Fibroblast of skin of left quadriceps (primary cell): ENCODE measurements around the gene DKKL1.

ENCODE experiments used
- DNase-seq, 2 experiments: peaks; one replicate each; pipeline ENCODE4 v3.0.0-alpha.2; 2013; ENCODE audit warnings: low read depth in 2 of 2

The DKKL1 gene

GRCh38 chr19:49338023-49338677 lies 25.5 kb upstream of the DKKL1 start:
- DNase-seq = no peak

DNA sequence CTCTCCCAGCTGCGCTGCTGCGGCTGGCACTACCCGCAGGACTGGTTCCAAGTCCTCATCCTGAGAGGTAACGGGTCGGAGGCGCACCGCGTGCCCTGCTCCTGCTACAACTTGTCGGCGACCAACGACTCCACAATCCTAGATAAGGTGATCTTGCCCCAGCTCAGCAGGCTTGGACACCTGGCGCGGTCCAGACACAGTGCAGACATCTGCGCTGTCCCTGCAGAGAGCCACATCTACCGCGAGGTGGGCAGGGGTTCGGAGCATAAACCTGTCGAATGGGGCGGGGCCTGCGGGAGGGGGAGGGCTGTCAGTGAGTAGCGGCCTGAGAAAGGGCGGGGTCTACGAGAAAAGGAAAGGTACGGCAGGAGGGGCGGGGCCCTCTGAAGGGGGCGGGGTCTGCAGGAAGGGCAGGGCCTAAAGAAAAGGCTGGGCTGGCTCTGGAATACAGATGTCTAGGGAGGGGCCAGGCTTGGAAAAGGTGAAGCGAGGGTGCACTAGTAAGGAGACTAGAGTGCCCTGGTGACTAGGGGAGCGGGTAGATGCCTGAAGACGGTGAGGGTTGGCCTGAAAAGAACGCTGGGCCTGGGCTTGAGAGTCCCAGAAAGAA lies 24.9 kb upstream of the DKKL1 start:
- no peak for DNase-seq

DNA sequence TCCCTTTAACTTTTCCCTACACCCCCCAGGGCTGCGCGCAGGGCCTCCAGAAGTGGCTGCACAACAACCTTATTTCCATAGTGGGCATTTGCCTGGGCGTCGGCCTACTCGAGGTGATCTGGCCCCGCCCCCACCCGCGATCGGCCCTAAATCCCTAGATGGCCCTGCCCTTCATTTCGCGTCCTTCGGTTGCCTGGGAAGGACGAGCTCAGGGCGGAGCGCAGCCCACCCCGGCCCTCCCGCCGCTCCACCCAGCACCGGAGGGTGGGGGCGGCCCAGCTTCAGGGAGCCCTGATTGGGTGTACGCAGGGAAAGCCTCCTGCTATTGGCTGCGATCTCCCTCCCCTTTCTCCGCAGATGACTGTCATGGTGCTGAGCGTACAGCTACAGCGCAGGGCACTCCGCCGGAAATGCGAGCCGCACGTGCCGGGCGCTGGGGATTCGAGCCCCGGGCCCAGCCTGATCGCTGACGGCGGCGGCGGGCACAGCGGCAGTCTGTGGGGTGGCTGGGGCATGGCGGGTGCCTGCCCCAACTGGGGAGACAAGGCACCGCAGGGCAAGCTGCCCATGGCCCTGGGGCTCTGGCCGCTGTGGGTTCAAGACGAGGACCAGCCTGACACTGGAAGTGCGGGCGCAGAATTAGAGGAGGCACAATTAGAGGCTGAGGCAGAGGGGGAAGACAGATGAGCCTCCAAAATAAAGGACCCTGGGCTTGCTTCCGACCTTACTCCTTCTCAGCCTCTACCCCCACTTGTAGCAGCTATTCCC lies 24.2 kb upstream of the DKKL1 start:
- DNase-seq = peak; percentile 70 to 73

DNA sequence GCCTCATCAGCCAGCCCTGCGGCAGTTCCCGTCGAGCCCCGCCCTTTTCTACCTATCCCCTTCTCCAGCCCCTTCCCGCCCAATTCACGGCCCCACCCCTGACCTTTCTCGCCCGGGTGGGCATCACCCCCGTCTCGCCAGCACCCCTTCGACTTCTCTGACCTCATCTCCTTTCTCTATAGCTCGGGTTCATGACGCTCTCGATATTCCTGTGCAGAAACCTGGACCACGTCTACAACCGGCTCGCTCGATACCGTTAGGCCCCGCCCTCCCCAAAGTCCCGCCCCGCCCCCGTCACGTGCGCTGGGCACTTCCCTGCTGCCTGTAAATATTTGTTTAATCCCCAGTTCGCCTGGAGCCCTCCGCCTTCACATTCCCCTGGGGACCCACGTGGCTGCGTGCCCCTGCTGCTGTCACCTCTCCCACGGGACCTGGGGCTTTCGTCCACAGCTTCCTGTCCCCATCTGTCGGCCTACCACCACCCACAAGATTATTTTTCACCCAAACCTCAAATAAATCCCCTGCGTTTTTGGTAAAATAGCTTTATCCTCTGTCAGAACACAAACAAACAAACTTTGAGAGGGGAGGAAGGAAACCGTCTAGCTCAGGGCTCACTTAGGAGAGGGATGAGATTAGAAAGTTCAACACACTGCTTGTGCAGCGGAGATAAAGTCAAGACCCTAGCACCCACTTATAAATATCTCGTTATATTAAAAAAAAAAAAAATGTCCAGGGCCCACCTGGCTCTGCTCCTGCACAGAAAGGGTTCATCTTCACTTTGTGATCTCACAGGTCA lies 23.4 kb upstream of the DKKL1 start:
- DNase-seq = no peak

DNA sequence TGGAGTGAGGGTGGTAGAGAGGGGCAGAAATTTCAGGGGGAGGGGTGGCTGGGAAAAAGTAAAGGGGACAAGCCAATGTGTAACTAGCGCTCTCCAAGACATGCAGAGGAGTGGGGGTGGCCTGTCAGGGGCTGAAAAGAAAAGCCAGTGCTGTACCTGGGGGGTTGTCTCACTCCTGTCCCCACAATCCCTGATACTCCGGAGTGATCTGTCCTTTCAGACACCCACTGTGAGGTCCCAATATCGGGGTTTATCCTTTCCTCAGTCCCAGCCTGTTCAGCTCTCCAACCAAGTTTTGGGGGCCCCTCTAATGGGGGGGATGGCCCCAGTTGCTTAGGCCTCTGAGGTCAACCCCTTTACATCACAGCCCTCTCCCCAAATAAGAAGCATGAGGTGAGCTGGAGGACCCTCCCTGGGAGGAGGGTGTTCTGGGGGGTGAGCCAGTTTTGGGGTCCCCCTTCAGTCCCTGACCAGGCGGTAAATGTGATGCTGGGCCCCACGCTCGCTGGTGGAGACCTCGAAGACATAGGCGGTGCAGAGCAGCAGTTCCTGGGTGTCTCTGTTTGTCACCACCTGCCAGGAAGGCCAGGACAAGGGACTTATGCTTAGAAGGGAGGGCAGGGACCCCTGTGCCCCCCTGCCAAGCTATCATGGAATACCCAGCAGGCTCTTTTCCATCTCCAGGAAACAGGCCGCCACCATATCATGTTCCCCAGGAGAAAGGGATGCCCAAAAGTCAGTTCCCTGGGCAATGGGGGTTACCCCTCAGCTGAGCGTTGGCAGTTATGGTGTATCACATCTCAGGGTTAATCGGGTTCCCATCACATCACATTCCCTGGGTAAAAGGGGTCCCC lies 22.6 kb upstream of the DKKL1 start:
- no peak for DNase-seq

- DNase-seq = no peak
Observed at GRCh38 chr19:49342291-49342721, 21.4 kb upstream of the DKKL1 start.

DNA sequence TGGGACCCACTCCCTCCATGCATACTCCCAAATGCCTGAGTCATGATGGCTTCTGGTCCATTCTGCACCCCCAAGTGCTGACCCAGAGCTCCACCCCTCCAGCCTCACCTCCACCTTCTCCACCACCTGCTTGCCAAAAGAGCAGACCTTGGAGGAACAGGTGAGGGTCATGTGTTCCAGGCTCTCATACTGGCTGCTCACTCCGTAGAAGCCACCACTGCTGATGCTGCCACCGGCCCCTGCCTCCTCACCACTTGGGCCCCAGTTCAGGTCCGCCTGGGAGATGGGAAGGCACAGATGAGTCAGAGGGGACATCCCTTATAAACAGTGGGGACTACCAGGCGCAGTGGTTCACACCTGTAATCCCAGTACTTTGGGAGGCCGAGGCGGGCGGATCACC lies 20.6 kb upstream of the DKKL1 start:
- DNase-seq = no peak

GRCh38 chr19:49344505-49345423 lies 18.9 kb upstream of the DKKL1 start:
- no peak for DNase-seq

DNA sequence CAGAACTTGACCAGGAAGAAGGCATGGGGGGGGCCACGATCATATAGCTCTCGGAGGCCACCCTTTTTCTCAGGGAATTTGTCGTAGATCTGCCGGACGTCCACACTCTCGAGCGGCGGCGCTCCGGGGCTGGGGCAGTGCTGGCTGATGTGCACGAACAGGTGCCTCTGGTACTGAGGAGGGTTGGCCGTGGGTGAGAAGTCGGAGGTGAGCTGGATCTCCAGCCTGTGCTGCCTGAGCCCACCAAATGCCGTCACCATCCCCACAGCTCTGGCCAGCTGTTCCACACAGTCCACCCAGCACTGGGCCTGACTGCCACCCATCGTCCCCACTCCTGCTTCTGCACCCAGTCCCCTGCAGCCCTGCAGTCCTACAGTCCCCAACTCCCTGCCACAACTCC lies 16.5 kb upstream of the DKKL1 start:
- DNase-seq = no peak

DNA sequence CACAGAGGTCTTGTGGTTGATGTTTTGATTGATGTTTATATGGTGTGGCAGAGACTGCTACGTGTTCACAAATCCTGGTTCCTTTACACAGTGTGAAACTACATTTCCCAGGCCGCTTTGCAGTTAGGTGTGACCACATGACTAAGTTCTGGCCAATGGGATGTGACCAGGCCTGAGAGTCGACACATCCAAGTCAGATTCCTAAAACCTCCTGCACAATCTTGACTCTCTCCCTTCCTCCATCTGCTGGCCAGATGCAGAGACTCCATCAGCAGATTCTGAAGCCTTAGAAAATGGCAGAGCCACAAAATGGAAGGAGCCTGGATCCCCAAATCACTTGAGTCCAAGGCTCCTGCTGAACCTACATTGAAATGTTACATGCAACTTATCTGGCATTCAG lies 15.8 kb upstream of the DKKL1 start:
- DNase-seq = peak; percentile 55 to 58

DNA sequence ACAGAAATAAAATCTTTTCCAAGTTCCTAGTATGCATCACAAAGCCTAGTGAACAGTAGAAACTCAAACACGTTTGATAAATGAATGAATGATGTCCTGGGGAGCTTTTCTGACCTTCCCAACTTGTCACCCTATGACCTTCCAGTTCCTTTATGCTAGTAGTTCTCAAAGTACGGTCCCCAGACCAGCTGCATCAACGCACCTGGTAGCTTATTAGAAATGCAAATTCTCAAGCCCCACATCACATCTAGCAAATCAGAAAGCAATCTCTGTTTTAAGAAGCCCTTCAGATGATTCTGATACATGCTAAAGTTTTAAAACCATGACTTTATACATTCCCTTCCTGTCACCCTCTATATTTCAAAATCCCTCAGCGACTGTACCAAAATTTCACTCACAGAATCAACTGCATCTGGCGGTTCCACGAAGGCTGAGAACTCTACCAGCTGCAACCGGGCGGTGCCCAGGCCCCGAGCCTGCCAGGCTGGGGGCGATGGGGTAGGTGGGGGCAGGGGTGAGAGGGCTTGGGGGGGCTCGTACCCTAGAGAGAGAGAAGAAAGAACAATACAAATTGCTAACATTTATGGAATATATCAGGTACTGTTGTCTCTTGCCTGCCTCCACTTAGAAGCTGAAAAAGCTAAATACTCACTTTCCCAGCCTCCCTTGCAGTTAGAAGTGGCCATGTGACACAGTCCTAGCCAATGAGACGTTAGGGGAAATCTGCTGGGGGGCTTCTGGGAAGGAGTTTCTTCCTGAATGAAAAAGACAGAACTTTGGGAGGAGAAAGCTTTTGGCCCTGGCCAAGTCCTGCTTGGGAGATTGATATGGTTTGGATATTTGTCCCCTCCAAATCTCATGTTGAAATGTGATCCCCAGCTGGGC lies 15.1 kb upstream of the DKKL1 start:
- DNase-seq = no peak

DNA sequence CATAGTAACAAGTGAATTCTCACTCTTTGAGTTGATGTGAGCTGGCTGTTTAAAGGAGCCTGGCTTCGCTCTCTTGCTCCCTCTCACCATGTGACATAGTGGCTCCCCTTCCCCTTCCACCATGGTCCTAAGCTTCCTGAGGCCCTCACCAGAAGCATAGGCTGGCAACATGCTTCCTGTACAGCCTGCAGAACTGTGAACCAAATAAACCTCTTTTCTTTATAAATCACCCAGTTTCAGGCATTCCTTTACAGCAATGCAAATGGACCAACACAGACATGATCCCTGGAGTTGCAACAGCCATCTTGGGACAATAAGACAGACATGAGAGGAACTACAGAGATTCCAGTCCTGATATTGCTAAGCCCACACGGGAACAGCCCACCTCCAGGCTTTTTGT lies 14.1 kb upstream of the DKKL1 start:
- no peak for DNase-seq

- DNase-seq = peak in 1 of 2 experiments; percentile 18
Observed at GRCh38 chr19:49355909-49356353, 7.7 kb upstream of the DKKL1 start.

- DNase-seq = no peak
Observed at GRCh38 chr19:49356382-49356781, 7.3 kb upstream of the DKKL1 start.

- no peak for DNase-seq
Observed at GRCh38 chr19:49357186-49357585, 6.5 kb upstream of the DKKL1 start.

- DNase-seq = no peak
Observed at GRCh38 chr19:49359851-49360820, 3.5 kb upstream of the DKKL1 start.

- DNase-seq = peak; percentile 86 to 87
Observed at GRCh38 chr19:49361438-49362047, 2.1 kb upstream of the DKKL1 start.
